Measurements from ENCODE around the gene RBFOX2.

RBFOX2 gene

DNA sequence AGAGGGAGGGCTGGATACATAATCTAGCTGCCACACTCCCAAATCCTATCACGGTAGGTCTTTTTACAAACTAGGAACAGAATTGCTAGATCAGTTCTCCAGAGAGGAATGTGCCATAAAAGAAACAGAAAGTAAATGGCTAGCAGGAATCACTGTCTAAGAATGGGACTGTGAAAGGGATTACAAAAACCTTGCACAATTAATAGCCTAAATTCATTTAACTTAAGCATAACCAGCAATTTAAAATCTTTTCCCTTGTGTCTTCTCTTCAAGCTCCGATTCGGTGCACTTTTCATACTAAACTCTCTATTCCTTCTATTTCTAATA lies 275.8 kb downstream of the RBFOX2 start:
- DNase-seq (ENCODE audit: insufficient read length, low spot score) (no peak), FAIRE-seq (no peak)
- TF ChIP-seq CTCF (IDR thresholded peaks at IDR 0.05; ENCODE audit: insufficient read depth, missing control alignments): no peak

GRCh38 chr22:35752006-35752862 lies 276.4 kb downstream of the RBFOX2 start:
- DNase-seq (ENCODE audit: insufficient read length, low spot score): no peak
- FAIRE-seq: no peak

DNA sequence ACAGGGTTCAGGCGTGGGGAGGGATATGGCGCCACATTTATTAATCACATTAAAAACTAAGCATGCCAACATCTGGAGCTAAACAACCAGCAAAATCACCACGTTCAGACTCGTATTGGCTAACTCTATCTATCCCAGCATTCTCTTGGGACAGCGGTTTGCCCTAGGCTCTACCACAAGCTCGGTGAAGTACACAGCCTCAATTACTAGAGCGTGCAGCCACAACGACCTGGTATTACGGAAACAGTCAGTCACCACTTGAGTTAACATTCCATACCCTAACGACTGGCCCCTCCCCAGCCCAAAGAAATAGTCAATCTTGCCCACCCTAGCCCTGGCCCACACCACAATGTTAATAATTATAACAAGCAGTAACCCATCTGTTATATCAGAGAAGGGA lies 278.8 kb downstream of the RBFOX2 start:
- TF ChIP-seq CTCF (IDR thresholded peaks at IDR 0.05; ENCODE audit: insufficient read depth, missing control alignments): no peak
- DNase-seq (ENCODE audit: insufficient read length, low spot score) (no peak), FAIRE-seq (no peak)

More at GRCh38 chr22:35752006-35752862, 276.4 kb downstream of the RBFOX2 start:
- no peak for TF ChIP-seq CTCF (IDR thresholded peaks at IDR 0.05; ENCODE audit: insufficient read depth, missing control alignments)

DNA sequence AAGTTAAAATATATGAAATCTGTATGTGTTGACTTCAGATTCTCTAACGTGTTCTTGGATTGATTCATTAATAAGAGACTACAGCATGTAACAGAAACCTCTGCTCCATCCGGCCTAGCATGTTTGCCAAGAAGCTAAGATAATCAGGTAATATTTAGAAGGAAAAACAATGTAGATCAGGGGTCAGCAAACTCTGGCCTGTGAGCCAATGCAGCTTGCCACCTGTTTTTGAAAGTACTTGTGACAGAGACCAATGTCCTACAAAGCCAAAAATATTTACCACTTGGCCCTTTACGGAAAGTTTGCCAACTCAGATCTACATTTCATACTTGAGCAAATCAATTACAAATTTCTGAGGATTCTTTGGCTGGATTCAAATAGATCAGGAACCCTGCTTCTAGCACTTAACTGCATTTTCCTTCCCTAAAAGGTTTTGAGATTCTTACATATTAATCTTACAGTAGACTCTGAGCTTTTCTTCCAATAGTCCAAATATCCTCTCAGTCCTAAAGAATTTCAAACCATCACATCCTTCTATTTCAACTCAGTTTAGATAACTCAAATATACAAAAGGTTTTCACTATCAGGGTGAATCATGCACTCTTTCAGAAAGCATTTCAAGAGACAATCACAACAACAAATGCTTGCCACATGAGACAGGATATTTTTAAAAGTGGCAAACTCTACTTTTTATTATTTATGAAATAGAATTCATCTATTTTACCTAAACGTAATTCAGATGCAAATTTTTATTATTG lies 281.5 kb downstream of the RBFOX2 start:
- FAIRE-seq (no peak), DNase-seq (ENCODE audit: insufficient read length, low spot score) (no peak)
- no peak for TF ChIP-seq CTCF (IDR thresholded peaks at IDR 0.05; ENCODE audit: insufficient read depth, missing control alignments)

DNA sequence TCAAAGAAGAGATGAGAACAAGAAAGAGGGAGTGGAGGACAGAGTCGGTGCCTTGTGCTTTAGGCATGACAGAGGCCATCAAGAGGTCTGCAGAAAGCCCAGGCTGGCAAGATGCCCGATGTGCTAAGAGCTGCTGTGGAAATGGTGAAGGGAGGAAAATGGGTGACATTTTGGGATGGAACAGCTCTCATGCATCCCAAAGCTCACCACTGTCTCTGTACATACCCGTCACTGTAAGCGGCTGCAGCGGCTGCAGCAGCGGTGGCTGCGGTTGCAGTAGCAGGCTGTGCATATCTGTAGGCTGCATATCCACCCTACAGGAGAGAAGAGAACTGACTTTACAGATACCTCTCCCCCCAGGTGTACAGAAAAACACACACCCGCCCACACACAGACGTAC lies 282.4 kb downstream of the RBFOX2 start:
- no peak for FAIRE-seq
- TF ChIP-seq CTCF (IDR thresholded peaks at IDR 0.05; ENCODE audit: insufficient read depth, missing control alignments): no peak
- no peak for DNase-seq (ENCODE audit: insufficient read length, low spot score)

- no peak for TF ChIP-seq CTCF (IDR thresholded peaks at IDR 0.05; ENCODE audit: insufficient read depth, missing control alignments)
- DNase-seq (ENCODE audit: insufficient read length, low spot score) (no peak), FAIRE-seq (no peak)
Observed at GRCh38 chr22:35743326-35743860, 285.2 kb downstream of the RBFOX2 start.

Measured in D721Med (cell line).